Tibial nerve (tissue), 4 donors: ENCODE measurements around the gene MYO1B. TPM values are rescaled to one million over a fixed set of nuclear protein-coding genes. Genes with fewer than 3 reads are reported as not detected.

Experiments
- DNase-seq, 2 donors: peaks; one replicate each; pipeline ENCODE4 v3.0.0-alpha.2; 2019; ENCODE audit warnings: low spot score in 2 of 2
- H3K27ac ChIP-seq, 4 donors: fragments of 200-600 bp; sonication (generic) in 3 of 4; one replicate each; pipeline ENCODE4 v1.5.1; 2017 to 2019; ENCODE audit warnings: mild to moderate bottlenecking in 1 of 4
- H3K27me3 ChIP-seq, 2 donors: fragments of 200-600 bp; sonication (generic) in 1 of 2; one replicate each; pipeline versions ENCODE4 v1.5.1 to v1.6.0; 2017 to 2019
- H3K36me3 ChIP-seq, 3 donors: fragments of 200-600 bp; sonication (generic); one replicate each; pipeline ENCODE4 v1.5.1; 2018 to 2019
- H3K4me1 ChIP-seq, 4 donors: fragments of 200-600 bp; sonication (generic) in 3 of 4; one replicate each; pipeline ENCODE4 v1.5.1; 2017 to 2019
- H3K4me3 ChIP-seq, 4 donors: fragments of 200-600 bp; sonication (generic) in 3 of 4; one replicate each; pipeline ENCODE4 v1.5.1; 2017 to 2019; ENCODE audit warnings: mild to moderate bottlenecking in 1 of 4, moderate library complexity in 1 of 4
- H3K9me3 ChIP-seq, 4 donors: fragments of 200-600 bp; sonication (generic) in 3 of 4; one replicate each; pipeline ENCODE4 v1.5.1; 2017 to 2019
- CTCF ChIP-seq, 5 experiments: fragments of 200-600 bp in 3 of 5; fragments of 450-650 bp in 2 of 5; sonication (generic) in 3 of 5; IDR thresholded peaks; one replicate each; pipeline ENCODE4 v1.5.1; 2016 to 2019; ENCODE audit warnings: antibody characterized with exemption in 5 of 5, mild to moderate bottlenecking in 3 of 5, moderate library complexity in 2 of 5
- EP300 ChIP-seq, 2 donors: sonication (generic); formaldehyde crosslinking; IDR thresholded peaks; one replicate each; pipeline ENCODE4 v1.6.1; 2017; ENCODE audit warnings: antibody characterized with exemption in 2 of 2, mild to moderate bottlenecking in 1 of 2
- POLR2A ChIP-seq, 2 donors: fragments of 450-650 bp; IDR thresholded peaks; one replicate each; pipeline ENCODE4 v1.6.1; 2017; ENCODE audit warnings: antibody characterized with exemption in 2 of 2, mild to moderate bottlenecking in 2 of 2, moderate library complexity in 2 of 2
- WGBS, 2 donors: methylation state at CpG; one replicate each; pipeline ENCODE4 v1.1.5; 2018; 5-methylcytosine and 5-hydroxymethylcytosine counted together
- total RNA-seq, 4 donors: library from RNA; depleted of rRNA; stranded (reverse); fragments of >200 nt; gene quantifications; one replicate each; pipeline ENCODE4 v1.1.0, GENCODE V29; 2016

The MYO1B gene
- total RNA-seq, 4 donors from 2014 or later = 27.9 to 44.4 (median 36.8) TPM

GRCh38 chr2:191404568-191404991 lies 159.4 kb downstream of the MYO1B start:
- Histone ChIP-seq H3K27ac (no peak overlapping the region), H3K36me3 (no peaks in the 10 kb centered on the region), H3K9me3 (no peaks in the 10 kb centered on the region), H3K27me3 (no peaks in the 10 kb centered on the region), H3K4me1 (peaks cover 0 to 13% (median 0%) of the 10 kb centered on the region in 4 donors), H3K4me3 (no peak overlapping the region)
- no peak for TF ChIP-seq POLR2A (IDR thresholded peaks at IDR 0.05)
- no peak for TF ChIP-seq EP300 (IDR thresholded peaks at IDR 0.05)
- no peak for TF ChIP-seq CTCF (IDR thresholded peaks at IDR 0.05)
- 38 to 40% methylated on average over 1 of the region's 1 CpG for WGBS, 2 donors
- DNase-seq = no peak

GRCh38 chr2:191405546-191405945 lies 160.3 kb downstream of the MYO1B start:
- Histone ChIP-seq H3K4me1 (peaks cover 0 to 18% (median 2%) of the 10 kb centered on the region in 4 donors), H3K27ac (no peak overlapping the region), H3K9me3 (no peaks in the 10 kb centered on the region), H3K27me3 (no peaks in the 10 kb centered on the region), H3K4me3 (no peak overlapping the region), H3K36me3 (no peaks in the 10 kb centered on the region)
- DNase-seq = no peak
- WGBS, 2 donors = 97 to 98% methylated on average over 2 of the region's 2 CpGs
- TF ChIP-seq CTCF (IDR thresholded peaks at IDR 0.05) = no peak
- TF ChIP-seq POLR2A (IDR thresholded peaks at IDR 0.05) = no peak
- no peak for TF ChIP-seq EP300 (IDR thresholded peaks at IDR 0.05)

DNA sequence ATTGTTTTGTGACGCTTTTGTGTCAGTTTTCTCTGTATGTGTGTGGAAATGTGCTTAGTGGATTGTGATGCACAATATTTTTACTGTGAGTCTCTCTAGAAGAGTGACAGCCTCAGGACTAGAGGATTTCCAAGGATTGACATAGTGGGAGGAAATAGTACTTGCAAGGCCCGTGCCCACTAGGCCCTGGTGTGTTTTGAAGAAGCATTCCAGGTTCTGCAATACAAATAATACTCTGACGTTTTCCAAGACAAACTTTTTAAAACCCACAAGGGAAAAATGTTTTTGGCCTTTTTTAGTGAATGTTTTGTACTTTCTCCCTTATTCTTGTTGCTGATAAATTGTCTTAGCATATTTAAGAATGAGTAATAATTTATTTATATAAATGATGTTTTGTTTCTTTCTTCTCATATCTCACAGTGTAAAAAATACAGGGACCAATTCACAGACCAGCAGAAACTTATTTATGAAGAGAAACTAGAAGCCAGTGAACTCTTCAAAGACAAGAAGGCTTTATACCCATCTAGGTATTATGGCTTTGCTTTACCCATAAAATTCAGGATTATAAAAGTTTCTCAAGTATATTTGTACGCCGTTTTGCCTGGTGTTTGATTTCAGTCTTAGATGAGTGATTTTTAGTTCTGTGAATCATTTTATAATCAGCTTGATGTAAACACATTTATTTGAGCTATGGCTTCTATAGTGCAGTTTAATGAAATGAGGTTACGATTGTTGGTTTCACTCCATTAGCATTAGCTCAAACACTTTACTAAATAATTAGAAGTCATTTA lies 165.6 kb downstream of the MYO1B start:
- H3K4me3 ChIP-seq = no peak overlapping the region
- peak overlapping the region in 2 of 4 donors; percentile 10 to 27 for H3K27ac ChIP-seq
- no peak for DNase-seq
- no peaks in the 10 kb centered on the region for H3K9me3 ChIP-seq
- no peaks in the 10 kb centered on the region for H3K27me3 ChIP-seq
- H3K4me1 ChIP-seq = peaks cover 0 to 25% (median 6%) of the 10 kb centered on the region in 4 donors
- WGBS, 2 donors = 61 to 74% methylated on average over 6 of the region's 6 CpGs
- no peak for TF ChIP-seq EP300 (IDR thresholded peaks at IDR 0.05)
- TF ChIP-seq POLR2A (IDR thresholded peaks at IDR 0.05) = no peak
- no peak for TF ChIP-seq CTCF (IDR thresholded peaks at IDR 0.05)
- H3K36me3 ChIP-seq = peaks cover 0 to 6% (median 4%) of the 10 kb centered on the region in 3 donors

DNA sequence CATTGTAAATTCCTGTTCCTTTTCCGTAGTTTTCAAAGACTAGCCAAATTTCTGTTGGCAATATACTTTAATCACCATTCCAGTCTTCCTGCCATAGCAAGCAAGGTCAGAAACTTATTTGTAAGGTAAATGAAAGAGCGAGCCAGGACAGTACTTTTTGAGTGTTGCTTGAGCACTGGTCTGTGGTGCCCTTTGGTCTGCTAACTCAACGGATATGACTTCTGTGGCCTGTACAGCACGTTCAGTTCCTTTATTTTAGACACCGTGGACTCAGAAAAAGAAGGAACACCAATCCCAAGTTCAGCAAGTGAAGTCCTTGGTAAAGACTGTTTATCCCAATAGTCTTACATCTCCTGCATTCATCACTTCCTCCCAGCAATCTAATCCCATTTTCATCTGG lies 166.3 kb downstream of the MYO1B start:
- Histone ChIP-seq H3K27me3 (no peaks in the 10 kb centered on the region), H3K4me1 (peaks cover 0 to 25% (median 6%) of the 10 kb centered on the region in 4 donors), H3K4me3 (no peak overlapping the region), H3K27ac (peak overlapping the region in 1 of 4 donors; percentile 29), H3K9me3 (no peaks in the 10 kb centered on the region), H3K36me3 (peaks cover 0 to 6% (median 4%) of the 10 kb centered on the region in 3 donors)
- no peak for TF ChIP-seq POLR2A (IDR thresholded peaks at IDR 0.05)
- peak; percentile 7 to 54 for TF ChIP-seq EP300 (IDR thresholded peaks at IDR 0.05)
- DNase-seq = no peak
- WGBS, 2 donors = 59 to 62% methylated on average over 5 of the region's 5 CpGs

- peaks cover 0 to 6% (median 4%) of the 10 kb centered on the region in 3 donors for H3K36me3 ChIP-seq
- no peaks in the 10 kb centered on the region for H3K27me3 ChIP-seq
- peaks cover 0 to 25% (median 6%) of the 10 kb centered on the region in 4 donors for H3K4me1 ChIP-seq
- H3K9me3 ChIP-seq = no peaks in the 10 kb centered on the region
- H3K27ac ChIP-seq = peak overlapping the region in 1 of 4 donors; percentile 34
- 41 to 59% methylated on average over 2 of the region's 2 CpGs for WGBS, 2 donors
- DNase-seq = no peak
- no peak overlapping the region for H3K4me3 ChIP-seq
- TF ChIP-seq EP300 (IDR thresholded peaks at IDR 0.05) (no peak), CTCF (IDR thresholded peaks at IDR 0.05) (no peak), POLR2A (IDR thresholded peaks at IDR 0.05) (no peak)
Observed at GRCh38 chr2:191412353-191412752, 167.1 kb downstream of the MYO1B start.
